HepG2 (cell line): ENCODE results near the gene RRAD. TPM values are rescaled to one million over a fixed set of nuclear protein-coding genes. Genes with fewer than 3 reads are reported as not detected.
A peak's percentile ranks its signal among the peaks of the same experiment; 100 is the strongest.

Source experiments
- AFF4 ChIP-seq: sonication (generic); formaldehyde crosslinking; IDR thresholded peaks from 2 replicates; pipeline ENCODE4 v1.4.0; 2020; ENCODE audit warnings: missing genetic modification reagents
- BCL3 ChIP-seq: sonication (generic); formaldehyde crosslinking; IDR thresholded peaks from 2 replicates; pipeline ENCODE4 v1.5.1; 2020; ENCODE audit warnings: mild to moderate bottlenecking, missing genetic modification reagents, moderate library complexity
- EEA1 ChIP-seq: sonication (generic); formaldehyde crosslinking; IDR thresholded peaks from 2 replicates; pipeline ENCODE4 v1.5.1; 2020; ENCODE audit warnings: mild to moderate bottlenecking, missing genetic modification reagents, borderline replicate concordance
- MBNL3 ChIP-seq: fragments of 250-450 bp; sonication (Bioruptor Pico); conservative IDR thresholded peaks from 2 replicates; pipeline ENCODE4 v1.8.0; 2022; ENCODE audit warnings: mild to moderate bottlenecking, inconsistent platforms
- MED8 ChIP-seq: sonication (generic); formaldehyde crosslinking; IDR thresholded peaks from 2 replicates; pipeline ENCODE4 v1.8.1; 2023; ENCODE audit warnings: mild to moderate bottlenecking, missing genetic modification reagents; ENCODE audit not compliant: insufficient replicate concordance
- PPARG ChIP-seq: conservative IDR thresholded peaks from 2 replicates; pipeline ENCODE4 v1.6.1; 2016; ENCODE audit warnings: missing biosample characterization, missing genetic modification reagents
- TGIF2 ChIP-seq: IDR thresholded peaks from 2 replicates; pipeline ENCODE4 v1.6.1; 2016; ENCODE audit warnings: control low read depth, missing compliant biosample characterization
- ZBTB38 ChIP-seq: sonication (generic); formaldehyde crosslinking; IDR thresholded peaks from 2 replicates; pipeline ENCODE4 v1.5.1; 2020; ENCODE audit warnings: mild to moderate bottlenecking, missing genetic modification reagents
- ZFY ChIP-seq: sonication (generic); formaldehyde crosslinking; IDR thresholded peaks from 2 replicates; pipeline ENCODE4 v1.4.0; 2020; ENCODE audit warnings: missing genetic modification reagents
- ZNF280D ChIP-seq: sonication (generic); formaldehyde crosslinking; IDR thresholded peaks from 2 replicates; pipeline ENCODE4 v1.5.1; 2020; ENCODE audit warnings: mild to moderate bottlenecking, missing genetic modification reagents
- ZNF496 ChIP-seq: sonication (generic); formaldehyde crosslinking; IDR thresholded peaks from 2 replicates; pipeline ENCODE4 v1.8.1; 2023; ENCODE audit warnings: mild to moderate bottlenecking, moderate library complexity, missing genetic modification reagents; ENCODE audit not compliant: insufficient replicate concordance
- ZNF574 ChIP-seq: sonication (generic); formaldehyde crosslinking; IDR thresholded peaks from 2 replicates; pipeline ENCODE4 v1.4.0; 2020; ENCODE audit warnings: missing genetic modification reagents
- ZNF674 ChIP-seq: sonication (generic); formaldehyde crosslinking; IDR thresholded peaks from 2 replicates; pipeline ENCODE4 v1.5.0; 2020; ENCODE audit warnings: low read depth, mild to moderate bottlenecking, missing genetic modification reagents
- ZNF713 ChIP-seq: sonication (generic); formaldehyde crosslinking; IDR thresholded peaks from 2 replicates; pipeline ENCODE4 v1.4.0; 2020; ENCODE audit warnings: mild to moderate bottlenecking, missing genetic modification reagents
- ZNF747 ChIP-seq: sonication (generic); formaldehyde crosslinking; IDR thresholded peaks from 2 replicates; pipeline ENCODE4 v1.8.1; 2023; ENCODE audit warnings: missing genetic modification reagents, mild to moderate bottlenecking, borderline replicate concordance
- polyA plus RNA-seq, 8 experiments: library from polyadenylated mRNA; depleted of rRNA in 3 of 8; stranded (reverse) in 7 of 8; unstranded in 1 of 8; fragments of >200 nt; fragmentation: Illumina TruSeq in 4 of 8; extraction: Trizol in 4 of 8; gene quantifications; 2 replicates each; pipeline versions ENCODE4 v1.2.1 to v1.2.3, GENCODE V29; 2011 to 2016; ENCODE audit warnings: low read depth in 4 of 8, missing spikeins in 1 of 8, mixed read lengths in 1 of 8; ENCODE audit not compliant: insufficient read depth in 1 of 8
- total RNA-seq, 5 experiments: library from RNA; depleted of rRNA; stranded (reverse); fragments of >200 nt; fragmentation: Illumina TruSeq; extraction: Trizol; gene quantifications; 2 replicates each; pipeline ENCODE4 v1.2.3, GENCODE V29; 2016; ENCODE audit warnings: low read depth in 1 of 5

RRAD gene
- total and polyA plus RNA-seq, 2 of the 13 experiments (the other 11 are each of a cell fraction or from before 2014, with no cell fraction given), result 0.80 to 1.1 TPM

GRCh38 chr16:66905633-66906539, 19.4 kb downstream of the RRAD start (continued):
- peak; percentile 66; the same call in 1 of the 2 replicates for TF ChIP-seq ZNF280D (CRISPR knock-in tag)
- peak; percentile 51; the same call in 1 of the 2 replicates for TF ChIP-seq EEA1 (CRISPR knock-in tag)
- peak; percentile 66; the same call in 1 of the 2 replicates for TF ChIP-seq ZNF574 (CRISPR knock-in tag)
- no peak; the same call in 1 of the 2 replicates for TF ChIP-seq ZNF747 (CRISPR knock-in tag)
- no peak; the same call in 1 of the 2 replicates for TF ChIP-seq AFF4 (CRISPR knock-in tag)
- TF ChIP-seq MED8 (CRISPR knock-in tag), result peak; percentile 33
- TF ChIP-seq ZBTB38, result no peak; the same call in none of the 2 replicates
- no peak for TF ChIP-seq MBNL3 (CRISPR knock-in tag)
- TF ChIP-seq ZNF713 (CRISPR knock-in tag), result no peak
- peak; percentile 85 for TF ChIP-seq ZFY (CRISPR knock-in tag)
- no peak for TF ChIP-seq TGIF2 (CRISPR knock-in tag)
- TF ChIP-seq PPARG (CRISPR knock-in tag), result peak; percentile 80
- no peak for TF ChIP-seq ZNF496
- TF ChIP-seq ZNF674 (CRISPR knock-in tag), result no peak
- no peak for TF ChIP-seq BCL3 (CRISPR knock-in tag)
